HCT116 (cell line): ENCODE measurements around the gene KNOP1. TPM values are rescaled to one million over a fixed set of nuclear protein-coding genes. Genes with fewer than 3 reads are reported as not detected.

ENCODE experiments used
- ATAC-seq: fragments of 200-7000 bp; cut with Tn5 transposase; 2 replicates; pipeline ENCODE4 v1.9.1; 2020; ENCODE audit warnings: mild to moderate bottlenecking, moderate library complexity
- BruUV-seq: library from RNA; stranded (reverse); fragments of 400-500 nt; replicated peaks from 2 replicates; lab custom pipeline; 2021; lab: Mats Ljungman, UMichigan
- CTCF ChIA-PET: fragments of 300-600 bp; sonication (Branson Sonifier 250); formaldehyde crosslinking; loops from one replicate; lab custom pipeline; 2021; ENCODE audit warnings: antibody characterized with exemption; lab: Charles Lee
- POLR2A ChIA-PET: fragments of 300-600, 350-600 bp; sonication (Branson Sonifier 250); formaldehyde crosslinking; loops from one replicate; lab custom pipeline; 2021; ENCODE audit warnings: antibody characterized with exemption; lab: Charles Lee
- RAD21 ChIA-PET, 2 experiments: fragments of 300-600 bp; sonication (Branson Sonifier 250); formaldehyde crosslinking; loops; one replicate each; lab custom pipeline; 2023; ENCODE audit warnings: low total read pairs in 2 of 2; ENCODE audit not compliant: uncharacterized antibody in 2 of 2, unreplicated experiment in 2 of 2, low non-redundant PET in 1 of 2; lab: Charles Lee
- DNase-seq: peaks from one replicate; pipeline ENCODE4 v3.0.0-alpha.2; 2010; ENCODE audit warnings: low read depth, low spot score
- H2AFZ ChIP-seq: fragments of 200-600 bp; shearing (Covaris generic), sonication (generic); 2 replicates; pipeline ENCODE4 v1.6.1; 2017; ENCODE audit warnings: low read depth, mixed run types, mixed read lengths, antibody characterized with exemption, low read length; ENCODE audit not compliant: poor library complexity, severe bottlenecking
- H3K27ac ChIP-seq: 2 replicates; pipeline ENCODE4 v1.5.1; 2012; ENCODE audit warnings: low read depth, low read length
- H3K27me3 ChIP-seq: fragments of 200-600 bp; sonication (generic); 2 replicates; pipeline ENCODE4 v1.6.1; 2016; ENCODE audit warnings: mixed run types, low read length, mixed read lengths; ENCODE audit not compliant: insufficient read depth
- H3K36me3 ChIP-seq, 2 experiments: fragments of 200-500 bp in 1 of 2; fragments of 200-600 bp in 1 of 2; sonication (Bioruptor generic) in 1 of 2; sonication (generic) in 1 of 2; 2 replicates each; pipeline versions ENCODE4 v1.5.1 to v1.6.1; 2014 to 2016; ENCODE audit warnings: low read length in 2 of 2, inconsistent platforms in 1 of 2, mixed read lengths in 1 of 2, mixed run types in 1 of 2; ENCODE audit not compliant: insufficient read depth in 2 of 2, control insufficient read depth in 1 of 2
- H3K4me1 ChIP-seq, 2 experiments: fragments of 200-600 bp in 1 of 2; sonication (generic) in 1 of 2; 2 replicates each; pipeline versions ENCODE4 v1.5.1 to v1.6.1; 2012 to 2017; ENCODE audit warnings: low read length in 2 of 2, inconsistent platforms in 1 of 2, mild to moderate bottlenecking in 1 of 2, mixed read lengths in 1 of 2, mixed run types in 1 of 2, moderate library complexity in 1 of 2; ENCODE audit not compliant: insufficient read depth in 2 of 2, control insufficient read depth in 1 of 2
- H3K4me2 ChIP-seq: fragments of 200-600 bp; sonication (generic); 2 replicates; pipeline ENCODE4 v1.6.1; 2017; ENCODE audit warnings: mixed run types, low read length, mixed read lengths
- H3K4me3 ChIP-seq, 2 experiments: fragments of 200-600 bp in 1 of 2; sonication (generic) in 1 of 2; replicated peaks in 1 of 2; 2 replicates each; pipeline ENCODE4 v1.5.1; 2011 to 2016; ENCODE audit warnings: low read length in 2 of 2, control low read depth in 1 of 2, low read depth in 1 of 2, mild to moderate bottlenecking in 1 of 2, mixed read lengths in 1 of 2, mixed run types in 1 of 2
- H3K79me2 ChIP-seq: fragments of 200-600 bp; sonication (generic); 2 replicates; pipeline ENCODE4 v1.6.1; 2017; ENCODE audit warnings: mild to moderate bottlenecking, mixed run types, low read length, moderate library complexity, mixed read lengths; ENCODE audit not compliant: insufficient read depth
- H3K9ac ChIP-seq: fragments of 200-600 bp; sonication (generic); 2 replicates; pipeline ENCODE4 v1.6.1; 2016; ENCODE audit warnings: low read length, mixed read lengths
- H3K9me2 ChIP-seq: fragments of 200-600 bp; sonication (generic), shearing (Covaris generic); 2 replicates; pipeline ENCODE4 v1.6.1; 2017; ENCODE audit warnings: mixed run types, mild to moderate bottlenecking, moderate library complexity; ENCODE audit not compliant: insufficient read depth
- H3K9me3 ChIP-seq, 2 experiments: fragments of 200-500 bp in 1 of 2; fragments of 200-600 bp in 1 of 2; sonication (Bioruptor generic) in 1 of 2; sonication (generic) in 1 of 2; 2 replicates each; pipeline ENCODE4 v1.6.1; 2014 to 2017; ENCODE audit warnings: low read length in 2 of 2, mixed read lengths in 2 of 2, inconsistent platforms in 1 of 2, low read depth in 1 of 2, mild to moderate bottlenecking in 1 of 2, mixed run types in 1 of 2, moderate library complexity in 1 of 2; ENCODE audit not compliant: control insufficient read depth in 1 of 2, insufficient read depth in 1 of 2
- H4K20me1 ChIP-seq: fragments of 200-600 bp; sonication (generic), shearing (Covaris generic); 2 replicates; pipeline ENCODE4 v1.6.1; 2017; ENCODE audit warnings: mixed run types, mild to moderate bottlenecking, moderate library complexity; ENCODE audit not compliant: insufficient read depth
- CEBPB ChIP-seq: IDR thresholded peaks from 2 replicates; pipeline ENCODE4 v1.6.1; 2012; ENCODE audit warnings: low read depth
- EGR1 ChIP-seq: IDR thresholded peaks from 2 replicates; pipeline ENCODE4 v1.6.1; 2012; ENCODE audit warnings: low read depth
- EZH2phosphoT487 ChIP-seq: fragments of 200-600 bp; IDR thresholded peaks from 2 replicates; pipeline ENCODE4 v1.6.1; 2018; ENCODE audit warnings: antibody characterized with exemption, borderline replicate concordance
- RAD21 ChIP-seq: IDR thresholded peaks from 2 replicates; pipeline ENCODE4 v1.6.1; 2012; ENCODE audit warnings: low read depth, mild to moderate bottlenecking
- ZNF274 ChIP-seq: fragments of 200-500 bp; sonication (Bioruptor generic); IDR thresholded peaks from 2 replicates; pipeline ENCODE4 v1.6.1; 2014; ENCODE audit warnings: mild to moderate bottlenecking, low read depth, low read length, inconsistent platforms
- intact Hi-C: fragments of 100-400 bp; cut with micrococcal nuclease; formaldehyde crosslinking; loops from 2 replicates; pipeline ENCODE4 v1.10.0; 2022
- total RNA-seq: library from RNA; stranded (reverse); gene quantifications from one replicate; pipeline ENCODE4 v1.2.1, GENCODE V29; 2021; ENCODE audit not compliant: unreplicated experiment
- TF ChIP-seq, protein P1 (sequence below): IDR thresholded peaks from 2 replicates; pipeline ENCODE4 v1.6.1; 2012; ENCODE audit warnings: low read depth

Gene KNOP1
- total RNA-seq, 1 experiment from 2014 or later, result 34.6 TPM

DNA sequence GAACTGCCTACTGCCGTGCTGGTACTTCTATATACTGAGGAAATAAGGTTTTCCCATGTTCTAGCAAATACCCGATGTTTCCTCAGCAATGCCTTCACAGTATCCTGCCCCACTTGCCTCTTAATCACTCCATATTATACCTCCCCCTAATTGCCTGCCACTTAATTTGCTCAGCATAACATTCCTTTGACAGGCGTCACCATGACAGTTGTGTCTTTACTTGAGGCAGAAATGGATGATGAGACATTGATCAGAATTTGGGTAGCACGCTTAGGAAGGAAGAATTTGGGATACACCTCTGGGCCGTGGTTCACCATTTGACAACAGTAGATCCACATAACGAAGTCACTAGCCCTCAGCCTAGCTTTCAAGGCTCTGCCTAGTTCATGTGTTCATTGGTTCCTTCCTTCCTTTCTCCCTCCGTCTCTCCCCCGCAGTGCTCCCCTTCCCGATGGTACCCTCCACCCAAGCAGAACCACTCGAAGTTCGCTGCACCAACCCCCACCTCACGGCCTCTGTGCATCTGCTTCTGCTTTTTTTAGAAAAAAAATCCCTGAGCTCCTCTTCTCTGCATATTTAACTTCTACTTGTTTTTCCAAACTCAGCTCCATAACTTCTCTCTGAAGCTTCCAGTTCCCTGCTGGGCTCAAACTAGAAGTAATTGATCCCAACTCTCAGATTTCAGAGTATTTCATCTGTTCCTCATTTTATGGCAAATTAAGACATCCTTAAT lies 19.4 kb upstream of the KNOP1 start:
- Histone ChIP-seq H3K79me2 (no peaks in the 10 kb centered on the region), H3K4me1 (no peaks in the 10 kb centered on the region), H4K20me1 (no peaks in the 10 kb centered on the region), H3K36me3 (peaks cover 0 to 6% of the 10 kb centered on the region in 2 experiments; a peak in 1 of 4 replicates), H3K4me2 (no peak overlapping the region), H3K27me3 (no peaks in the 10 kb centered on the region), H2AFZ (no peak overlapping the region), H3K9me3 (no peaks in the 10 kb centered on the region), H3K4me3 (no peak overlapping the region), H3K9ac (no peak overlapping the region), H3K9me2 (no peaks in the 10 kb centered on the region), H3K27ac (no peak overlapping the region)
- intact Hi-C loops, result no loop called here
- BruUV-seq, result no TSS peak
- DNase-seq (no peak), ATAC-seq (no peak)
- ChIA-PET RAD21 (no interaction called here), CTCF (no interaction called here), POLR2A (no interaction called here)
- TF ChIP-seq CEBPB (no peak), EZH2phosphoT487 (no peak), RAD21 (no peak), ZNF274 (no peak), EGR1 (no peak)
- TF ChIP-seq, protein P1, sequence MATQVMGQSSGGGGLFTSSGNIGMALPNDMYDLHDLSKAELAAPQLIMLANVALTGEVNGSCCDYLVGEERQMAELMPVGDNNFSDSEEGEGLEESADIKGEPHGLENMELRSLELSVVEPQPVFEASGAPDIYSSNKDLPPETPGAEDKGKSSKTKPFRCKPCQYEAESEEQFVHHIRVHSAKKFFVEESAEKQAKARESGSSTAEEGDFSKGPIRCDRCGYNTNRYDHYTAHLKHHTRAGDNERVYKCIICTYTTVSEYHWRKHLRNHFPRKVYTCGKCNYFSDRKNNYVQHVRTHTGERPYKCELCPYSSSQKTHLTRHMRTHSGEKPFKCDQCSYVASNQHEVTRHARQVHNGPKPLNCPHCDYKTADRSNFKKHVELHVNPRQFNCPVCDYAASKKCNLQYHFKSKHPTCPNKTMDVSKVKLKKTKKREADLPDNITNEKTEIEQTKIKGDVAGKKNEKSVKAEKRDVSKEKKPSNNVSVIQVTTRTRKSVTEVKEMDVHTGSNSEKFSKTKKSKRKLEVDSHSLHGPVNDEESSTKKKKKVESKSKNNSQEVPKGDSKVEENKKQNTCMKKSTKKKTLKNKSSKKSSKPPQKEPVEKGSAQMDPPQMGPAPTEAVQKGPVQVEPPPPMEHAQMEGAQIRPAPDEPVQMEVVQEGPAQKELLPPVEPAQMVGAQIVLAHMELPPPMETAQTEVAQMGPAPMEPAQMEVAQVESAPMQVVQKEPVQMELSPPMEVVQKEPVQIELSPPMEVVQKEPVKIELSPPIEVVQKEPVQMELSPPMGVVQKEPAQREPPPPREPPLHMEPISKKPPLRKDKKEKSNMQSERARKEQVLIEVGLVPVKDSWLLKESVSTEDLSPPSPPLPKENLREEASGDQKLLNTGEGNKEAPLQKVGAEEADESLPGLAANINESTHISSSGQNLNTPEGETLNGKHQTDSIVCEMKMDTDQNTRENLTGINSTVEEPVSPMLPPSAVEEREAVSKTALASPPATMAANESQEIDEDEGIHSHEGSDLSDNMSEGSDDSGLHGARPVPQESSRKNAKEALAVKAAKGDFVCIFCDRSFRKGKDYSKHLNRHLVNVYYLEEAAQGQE, result no peak
